Fibroblast of lung (primary cell): ENCODE measurements around the gene CCDC54. TPM values are rescaled to one million over a fixed set of nuclear protein-coding genes. Genes with fewer than 3 reads are reported as not detected.

Experiments
- DNase-seq, 2 donors: peaks; one replicate each; pipeline versions ENCODE4 v3.0.0 to v3.0.0-alpha.2; 2010; ENCODE audit warnings: low read depth in 2 of 2
- H2AFZ ChIP-seq: 2 replicates; pipeline ENCODE4 v1.5.1; 2012; ENCODE audit warnings: low read length, control low read depth, inconsistent platforms
- H3K27ac ChIP-seq: 2 replicates; pipeline ENCODE4 v1.5.1; 2011; ENCODE audit warnings: low read length, control low read depth; ENCODE audit not compliant: insufficient read depth
- H3K27me3 ChIP-seq: 2 replicates; pipeline ENCODE4 v1.5.1; 2011; ENCODE audit warnings: mild to moderate bottlenecking, low read length; ENCODE audit not compliant: control insufficient read depth, insufficient read depth
- H3K36me3 ChIP-seq: 2 replicates; pipeline ENCODE4 v1.5.1; 2011; ENCODE audit warnings: low read length; ENCODE audit not compliant: control insufficient read depth, insufficient read depth
- H3K4me1 ChIP-seq: 2 replicates; pipeline ENCODE4 v1.5.1; 2011; ENCODE audit warnings: low read length; ENCODE audit not compliant: control insufficient read depth, insufficient read depth; ENCODE audit errors: extremely low read depth
- H3K4me2 ChIP-seq: 2 replicates; pipeline ENCODE4 v1.5.1; 2011; ENCODE audit warnings: low read length, control low read depth; ENCODE audit not compliant: insufficient read depth; ENCODE audit errors: extremely low read depth
- H3K4me3 ChIP-seq, 4 experiments: fragments of 200-600 bp in 1 of 4; sonication (generic) in 1 of 4; replicated peaks in 1 of 4; 2 replicates each; pipeline ENCODE4 v1.5.1; 2011 to 2016; ENCODE audit warnings: low read length in 4 of 4, low read depth in 3 of 4, mild to moderate bottlenecking in 3 of 4, control low read depth in 2 of 4, inconsistent platforms in 1 of 4, mixed read lengths in 1 of 4; ENCODE audit not compliant: insufficient read depth in 1 of 4; ENCODE audit errors: control extremely low read depth in 1 of 4
- H3K79me2 ChIP-seq: 2 replicates; pipeline ENCODE4 v1.5.1; 2012; ENCODE audit warnings: mild to moderate bottlenecking, low read length, inconsistent platforms; ENCODE audit not compliant: control insufficient read depth, insufficient read depth
- H3K9ac ChIP-seq: 2 replicates; pipeline ENCODE4 v1.5.1; 2011; ENCODE audit warnings: mild to moderate bottlenecking, low read length, control low read depth; ENCODE audit not compliant: insufficient read depth
- H3K9me3 ChIP-seq: 2 replicates; pipeline ENCODE4 v1.5.1; 2012; ENCODE audit warnings: low read depth, low read length; ENCODE audit not compliant: control insufficient read depth, insufficient read depth
- H4K20me1 ChIP-seq: 2 replicates; pipeline ENCODE4 v1.5.1; 2011; ENCODE audit warnings: low read length; ENCODE audit not compliant: control insufficient read depth, insufficient read depth; ENCODE audit errors: extremely low read depth
- EZH2 ChIP-seq: IDR thresholded peaks from 2 replicates; pipeline ENCODE4 v1.5.1; 2012; ENCODE audit warnings: low read length, control low read depth, mild to moderate bottlenecking; ENCODE audit errors: missing control alignments
- polyA plus RNA-seq, 2 donors: library from polyadenylated mRNA; depleted of rRNA in 1 of 2; stranded (reverse) in 1 of 2; unstranded in 1 of 2; fragments of >200 nt; gene quantifications; 2 replicates each; pipeline ENCODE4 v1.2.1, GENCODE V29; 2011 to 2012; ENCODE audit warnings: missing spikeins in 1 of 2
- total RNA-seq: library from RNA; depleted of rRNA; stranded (reverse); fragments of >200 nt; gene quantifications from 2 replicates; pipeline ENCODE4 v1.2.1, GENCODE V29; 2014
- TF ChIP-seq, protein P1 (sequence below), 2 donors: IDR thresholded peaks in 1 of 2; conservative IDR thresholded peaks in 1 of 2; 1 replicate in 1 of 2; 2 replicates in 1 of 2; pipeline ENCODE4 v1.5.1; 2011 to 2012; ENCODE audit warnings: low read length in 2 of 2, control low read depth in 1 of 2, inconsistent platforms in 1 of 2, low read depth in 1 of 2, mild to moderate bottlenecking in 1 of 2

Gene CCDC54
- total and polyA plus RNA-seq, 2 donors (not counting 1 experiment from before 2014, with no cell fraction given), result not detected

DNA sequence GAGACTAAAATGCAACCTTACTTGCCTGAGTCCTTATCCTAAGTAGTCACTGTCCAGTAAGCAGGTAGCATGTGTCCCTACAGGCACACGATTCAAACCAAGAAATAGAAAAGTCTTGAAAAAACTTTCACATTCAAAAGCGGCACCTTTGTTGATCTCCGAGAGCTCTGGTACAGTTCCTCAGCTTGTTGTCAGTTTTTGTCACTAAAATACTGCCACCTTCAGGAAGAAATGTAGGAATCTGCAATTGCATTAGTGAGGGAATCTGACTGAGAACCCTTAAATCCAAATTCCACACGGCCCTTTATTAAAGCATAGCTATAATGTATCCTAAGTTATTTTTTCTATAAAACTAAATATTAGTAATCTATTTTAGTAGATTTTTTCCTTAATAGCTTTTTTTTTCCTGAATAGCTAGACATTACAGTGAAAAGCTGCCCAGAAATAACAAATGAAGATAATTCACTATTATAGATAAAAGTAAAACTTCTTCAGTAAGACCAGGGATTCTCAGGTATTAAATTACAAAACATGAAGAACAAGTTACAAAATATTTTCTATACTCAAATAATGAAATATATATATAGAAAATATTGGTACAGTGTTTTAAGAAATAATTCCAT is 44.0 kb downstream of the CCDC54 start:
- Histone ChIP-seq H2AFZ (peak overlapping the region; percentile 93), H3K9me3 (no peaks in the 10 kb centered on the region), H3K79me2 (no peaks in the 10 kb centered on the region), H3K9ac (no peak overlapping the region), H3K27ac (no peak overlapping the region), H3K36me3 (no peaks in the 10 kb centered on the region), H3K27me3 (no peaks in the 10 kb centered on the region), H3K4me2 (peak overlapping the region; percentile 97), H4K20me1 (no peaks in the 10 kb centered on the region), H3K4me3 (peak overlapping the region in 3 of 4 experiments; percentile 41 to 62 (median 42)), H3K4me1 (no peaks in the 10 kb centered on the region)
- TF ChIP-seq, protein P1, sequence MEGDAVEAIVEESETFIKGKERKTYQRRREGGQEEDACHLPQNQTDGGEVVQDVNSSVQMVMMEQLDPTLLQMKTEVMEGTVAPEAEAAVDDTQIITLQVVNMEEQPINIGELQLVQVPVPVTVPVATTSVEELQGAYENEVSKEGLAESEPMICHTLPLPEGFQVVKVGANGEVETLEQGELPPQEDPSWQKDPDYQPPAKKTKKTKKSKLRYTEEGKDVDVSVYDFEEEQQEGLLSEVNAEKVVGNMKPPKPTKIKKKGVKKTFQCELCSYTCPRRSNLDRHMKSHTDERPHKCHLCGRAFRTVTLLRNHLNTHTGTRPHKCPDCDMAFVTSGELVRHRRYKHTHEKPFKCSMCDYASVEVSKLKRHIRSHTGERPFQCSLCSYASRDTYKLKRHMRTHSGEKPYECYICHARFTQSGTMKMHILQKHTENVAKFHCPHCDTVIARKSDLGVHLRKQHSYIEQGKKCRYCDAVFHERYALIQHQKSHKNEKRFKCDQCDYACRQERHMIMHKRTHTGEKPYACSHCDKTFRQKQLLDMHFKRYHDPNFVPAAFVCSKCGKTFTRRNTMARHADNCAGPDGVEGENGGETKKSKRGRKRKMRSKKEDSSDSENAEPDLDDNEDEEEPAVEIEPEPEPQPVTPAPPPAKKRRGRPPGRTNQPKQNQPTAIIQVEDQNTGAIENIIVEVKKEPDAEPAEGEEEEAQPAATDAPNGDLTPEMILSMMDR (conservative IDR thresholded peaks at IDR 0.05 in 1 of 2, IDR thresholded peaks at IDR 0.05 in 1 of 2; ENCODE audit: low read depth in 1 of 2, low read length in 2 of 2), result peak; percentile 61 to 69
- no peak for TF ChIP-seq EZH2
- peak; percentile 63 to 82 for DNase-seq

DNA sequence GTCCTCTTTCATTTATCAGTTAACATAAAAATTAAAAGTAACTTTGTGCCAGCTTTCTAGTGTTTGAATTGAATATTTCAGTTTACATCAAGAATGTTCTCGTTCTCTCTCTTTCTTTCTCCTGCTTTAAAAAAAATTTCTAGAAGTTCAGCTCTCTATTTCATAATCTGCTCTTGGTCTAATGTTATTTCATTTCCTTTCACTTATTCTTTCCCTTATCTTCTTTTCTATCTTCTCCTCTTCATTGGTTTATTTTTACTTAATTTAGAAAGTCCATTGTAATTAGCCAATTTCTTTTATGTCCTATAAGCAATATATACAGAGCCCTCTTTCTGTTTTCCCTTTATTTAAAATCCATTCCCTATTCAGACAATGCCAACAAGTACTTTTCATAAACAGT is 44.6 kb downstream of the CCDC54 start:
- H3K9me3 ChIP-seq, result no peaks in the 10 kb centered on the region
- no peaks in the 10 kb centered on the region for H3K4me1 ChIP-seq
- H3K36me3 ChIP-seq, result no peaks in the 10 kb centered on the region
- H3K4me3 ChIP-seq, result no peak overlapping the region
- H3K9ac ChIP-seq, result no peak overlapping the region
- H3K27ac ChIP-seq, result no peak overlapping the region
- TF ChIP-seq, protein P1 (conservative IDR thresholded peaks at IDR 0.05 in 1 of 2, IDR thresholded peaks at IDR 0.05 in 1 of 2; ENCODE audit: low read depth in 1 of 2, low read length in 2 of 2), result no peak
- TF ChIP-seq EZH2, result no peak
- no peak overlapping the region for H3K4me2 ChIP-seq
- DNase-seq, result no peak
- no peaks in the 10 kb centered on the region for H4K20me1 ChIP-seq
- H3K79me2 ChIP-seq, result no peaks in the 10 kb centered on the region
- no peaks in the 10 kb centered on the region for H3K27me3 ChIP-seq
- no peak overlapping the region for H2AFZ ChIP-seq

DNA sequence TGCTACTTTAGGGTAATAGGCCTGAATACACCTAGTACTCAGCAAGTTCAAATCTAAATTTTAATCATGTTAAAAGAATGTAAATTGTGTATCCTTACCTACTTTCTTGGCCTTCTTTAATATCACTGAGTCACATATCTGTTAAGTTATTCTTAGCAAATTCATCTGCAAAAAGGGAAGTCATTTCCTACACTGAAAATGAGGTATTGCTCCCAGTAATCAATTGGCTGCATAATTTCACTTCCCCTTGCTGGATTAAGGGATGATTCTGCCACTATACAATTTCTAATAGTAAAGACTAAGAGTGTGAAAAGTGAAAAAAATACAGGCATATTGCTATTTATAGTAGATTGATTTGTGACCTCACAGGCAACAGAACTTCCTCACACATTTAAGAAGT is 47.8 kb downstream of the CCDC54 start:
- no peaks in the 10 kb centered on the region for H3K36me3 ChIP-seq
- no peak for DNase-seq
- H2AFZ ChIP-seq, result no peak overlapping the region
- no peak overlapping the region for H3K27ac ChIP-seq
- no peak overlapping the region for H3K4me2 ChIP-seq
- H3K9ac ChIP-seq, result no peak overlapping the region
- H3K4me3 ChIP-seq, result no peak overlapping the region
- peaks cover under 1% of the 10 kb centered on the region for H3K4me1 ChIP-seq
- H3K79me2 ChIP-seq, result no peaks in the 10 kb centered on the region
- no peaks in the 10 kb centered on the region for H4K20me1 ChIP-seq
- no peaks in the 10 kb centered on the region for H3K27me3 ChIP-seq
- TF ChIP-seq, protein P1 (conservative IDR thresholded peaks at IDR 0.05 in 1 of 2, IDR thresholded peaks at IDR 0.05 in 1 of 2; ENCODE audit: low read depth in 1 of 2, low read length in 2 of 2), result no peak
- TF ChIP-seq EZH2, result no peak
- H3K9me3 ChIP-seq, result no peaks in the 10 kb centered on the region
